Measurements from ENCODE around the gene FCN2.

FCN2 gene

DNA sequence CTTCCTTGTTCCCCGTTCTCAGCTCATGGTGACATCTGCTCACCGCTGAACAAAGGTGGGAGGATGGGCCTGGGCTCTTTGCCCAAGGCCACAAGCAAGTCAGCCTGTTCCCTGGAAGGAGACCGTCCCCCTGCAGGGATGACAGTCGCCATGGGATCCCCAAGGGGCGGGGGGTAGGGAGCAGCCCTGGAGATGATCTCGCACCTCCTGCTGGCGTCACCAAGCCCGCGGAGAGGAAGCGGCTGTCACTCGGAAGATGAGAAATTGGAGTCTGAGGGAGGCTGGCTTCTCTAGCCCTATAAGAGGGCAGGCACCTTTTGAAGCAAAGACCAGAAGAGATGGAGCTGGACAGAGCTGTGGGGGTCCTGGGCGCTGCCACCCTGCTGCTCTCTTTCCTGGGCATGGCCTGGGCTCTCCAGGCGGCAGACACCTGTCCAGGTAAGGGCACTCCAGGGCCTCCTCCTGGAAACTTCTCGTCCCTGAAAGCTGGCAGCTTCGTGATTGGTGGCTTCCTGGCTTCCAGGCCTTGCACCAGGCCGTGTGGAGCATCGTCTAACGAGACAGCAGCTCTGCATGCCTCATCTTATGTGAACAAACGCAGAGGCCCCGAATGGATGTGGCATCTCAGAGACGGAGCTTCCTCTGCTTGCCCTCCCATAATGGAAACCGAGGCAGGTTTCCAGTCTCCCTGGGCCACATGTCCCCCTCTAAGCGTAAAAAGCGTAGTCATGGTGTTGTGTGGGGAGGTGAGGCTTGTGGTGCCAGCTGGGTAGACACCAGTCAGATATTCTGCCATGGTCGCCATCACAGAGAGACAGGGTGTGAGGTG lies at the start of gene FCN2:
TSS of gene FCN2 (plus strand) at position 327 of the 829 bp plus-strand sequence. CDS start at position 339, 12 bp downstream.
- no peak for DNase-seq (ENCODE audit: low spot score)

DNA sequence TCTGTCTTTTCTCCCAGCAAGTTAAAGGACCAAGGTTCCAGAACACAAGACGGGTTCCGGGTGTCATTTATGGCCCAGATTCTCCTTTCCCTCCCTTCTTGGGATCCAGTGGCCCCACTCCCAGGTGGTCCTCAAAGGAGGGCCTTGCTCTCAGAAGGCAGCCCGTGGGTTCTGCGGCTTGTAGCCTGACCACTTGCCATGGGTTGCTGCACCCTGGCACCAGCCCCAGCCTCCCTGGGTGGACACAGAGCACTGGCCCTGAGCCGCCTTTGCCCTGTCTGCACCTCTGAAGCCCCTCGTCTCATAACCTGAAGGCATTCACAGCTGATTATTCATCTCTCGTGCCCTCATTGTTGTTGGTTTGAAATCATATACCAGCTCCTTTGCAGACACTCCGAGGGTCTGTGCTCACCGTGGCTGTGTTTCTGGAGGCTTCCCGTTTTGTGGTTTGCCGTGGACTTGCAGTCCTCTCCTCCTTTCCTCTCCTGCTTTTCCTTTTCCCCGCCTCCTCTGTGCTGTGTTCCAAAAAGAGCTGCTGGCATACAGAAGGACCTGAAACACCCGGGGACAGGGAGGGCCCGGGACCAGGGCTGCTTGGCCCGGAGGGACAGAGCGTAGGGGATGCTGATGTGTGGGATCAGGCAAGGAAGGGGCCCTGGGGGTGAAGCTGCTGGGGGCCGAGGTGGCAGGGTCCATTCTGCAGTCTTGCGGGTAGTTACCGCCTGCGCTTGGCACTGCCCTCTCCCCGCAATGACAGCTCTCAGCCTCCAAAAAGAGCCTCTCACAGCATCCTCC lies 49.5 kb upstream of the FCN2 start:
- no peak for DNase-seq (ENCODE audit: low spot score)

DNA sequence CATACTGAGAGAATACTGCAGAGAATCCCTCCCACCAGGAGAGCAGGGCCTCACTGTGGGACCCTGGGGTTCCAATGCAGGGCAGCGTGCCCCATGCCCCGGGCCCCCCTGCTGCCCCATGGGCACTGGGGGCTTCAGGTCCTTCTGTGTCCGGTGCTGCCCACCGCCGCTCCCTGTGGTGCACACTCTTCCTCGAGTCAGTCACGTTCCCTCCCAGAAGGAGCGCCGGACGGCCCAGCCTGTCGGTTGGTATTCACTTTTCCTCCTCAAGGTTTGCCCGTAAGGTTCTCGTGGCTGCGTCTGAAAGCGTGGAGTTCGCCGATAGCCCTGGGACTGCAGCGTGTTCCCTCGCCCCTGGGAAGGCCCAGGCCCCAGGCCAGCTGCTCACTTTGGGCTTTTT lies 48.1 kb upstream of the FCN2 start:
- DNase-seq (ENCODE audit: low spot score), result no peak

DNA sequence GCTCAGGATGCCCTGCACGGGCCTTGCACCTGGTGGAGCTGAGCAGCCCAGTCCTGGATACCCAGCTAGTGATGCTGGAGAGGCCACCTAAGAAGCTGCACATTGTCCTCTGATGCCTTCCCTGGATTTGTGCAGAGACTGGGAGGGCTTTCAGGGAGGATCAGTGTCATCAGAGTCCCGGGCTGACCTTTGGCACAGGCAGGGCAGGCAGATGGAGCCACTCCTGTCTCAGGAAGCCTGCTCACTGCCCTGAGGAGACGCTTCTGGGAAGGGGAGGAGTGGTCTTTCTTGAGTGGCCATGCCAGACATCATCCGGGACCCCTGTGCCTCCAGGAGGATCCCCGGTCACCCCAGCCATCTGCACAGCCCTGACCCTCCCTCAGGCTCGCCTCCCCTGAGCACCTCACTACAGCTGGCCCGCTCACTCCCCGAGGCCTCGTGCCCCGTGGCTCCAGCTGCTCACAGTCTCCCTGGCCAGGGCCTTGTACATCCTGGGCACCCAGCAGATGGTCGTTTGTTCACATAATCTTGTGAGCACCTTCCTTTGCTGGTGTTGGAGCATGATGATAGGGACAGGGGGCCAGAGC lies 47.2 kb upstream of the FCN2 start:
- no peak for DNase-seq (ENCODE audit: low spot score)

DNA sequence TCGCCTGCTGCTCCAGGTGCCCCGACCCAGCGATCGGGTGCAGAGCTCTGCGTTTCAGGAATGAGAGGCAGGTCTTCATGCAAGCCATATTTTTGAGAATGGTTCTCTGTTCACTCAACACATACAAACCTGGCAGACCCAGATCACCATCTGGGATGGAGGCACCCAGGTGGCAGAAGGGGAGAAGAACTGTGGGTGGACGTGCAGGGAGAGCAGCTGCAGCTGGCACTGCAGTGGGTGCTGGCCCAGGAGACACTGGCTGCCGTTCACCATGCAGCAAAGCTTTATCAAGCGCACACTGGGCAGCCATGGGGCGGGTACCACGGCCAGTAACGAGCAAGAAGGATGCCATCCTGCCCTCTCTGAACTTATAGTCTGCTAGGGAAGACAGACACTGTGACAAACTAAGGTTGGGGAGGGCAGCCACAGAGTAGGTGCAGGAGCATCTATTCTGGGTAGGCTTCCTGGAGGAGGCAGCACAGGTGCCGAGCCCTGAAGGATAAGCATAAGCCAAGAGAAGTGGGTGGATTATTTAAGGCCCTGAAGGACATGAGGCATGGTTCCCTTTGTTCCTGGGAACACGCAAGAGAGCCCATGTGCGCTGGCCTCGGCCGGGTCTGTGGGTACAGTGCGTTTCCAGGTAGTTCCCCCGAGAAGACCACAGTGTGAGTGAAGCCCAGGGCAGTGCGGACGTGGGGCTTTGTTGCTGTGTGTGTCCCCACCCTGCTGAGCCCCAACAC lies 46.2 kb upstream of the FCN2 start:
- no peak for DNase-seq (ENCODE audit: low spot score)

DNA sequence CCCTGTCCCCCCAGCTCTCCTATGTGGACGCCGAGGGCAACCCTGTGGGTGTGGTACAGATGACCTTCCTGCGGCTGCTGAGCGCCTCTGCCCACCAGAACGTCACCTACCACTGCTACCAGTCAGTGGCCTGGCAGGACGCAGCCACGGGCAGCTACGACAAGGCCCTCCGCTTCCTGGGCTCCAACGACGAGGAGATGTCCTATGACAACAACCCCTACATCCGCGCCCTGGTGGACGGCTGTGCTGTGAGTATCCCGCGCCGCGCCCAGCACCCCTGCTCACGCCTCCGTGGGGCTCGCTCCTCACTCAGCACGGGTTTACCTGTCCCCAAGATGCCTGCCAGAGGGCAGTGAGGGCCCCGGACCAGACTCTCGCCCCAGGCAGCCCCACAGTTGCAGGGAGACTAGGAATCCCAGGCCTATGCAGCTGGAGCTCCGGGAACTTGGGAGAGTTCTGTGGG lies 45.6 kb upstream of the FCN2 start:
- DNase-seq (ENCODE audit: low spot score), result no peak

DNA sequence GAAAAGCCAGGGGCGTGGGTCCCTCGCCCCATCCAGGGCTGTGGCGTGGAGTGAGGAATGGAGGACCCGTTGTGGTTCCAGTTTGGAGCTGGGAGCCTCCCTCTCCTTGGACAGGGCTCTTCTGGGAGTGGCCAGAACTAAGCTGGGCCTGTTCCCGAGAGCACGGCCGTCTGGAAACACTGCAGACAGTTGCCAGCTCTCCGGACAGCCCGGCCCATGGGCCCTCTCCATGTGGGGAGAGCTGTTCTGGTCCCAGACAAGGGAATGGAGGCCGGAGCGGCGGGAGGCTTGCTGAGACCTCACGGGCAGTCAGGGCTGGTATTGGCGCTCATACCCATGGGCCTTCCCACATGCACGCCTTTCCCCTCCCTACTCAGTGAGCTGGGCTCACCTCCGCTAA lies 45.2 kb upstream of the FCN2 start:
- DNase-seq (ENCODE audit: low spot score), result no peak

DNA sequence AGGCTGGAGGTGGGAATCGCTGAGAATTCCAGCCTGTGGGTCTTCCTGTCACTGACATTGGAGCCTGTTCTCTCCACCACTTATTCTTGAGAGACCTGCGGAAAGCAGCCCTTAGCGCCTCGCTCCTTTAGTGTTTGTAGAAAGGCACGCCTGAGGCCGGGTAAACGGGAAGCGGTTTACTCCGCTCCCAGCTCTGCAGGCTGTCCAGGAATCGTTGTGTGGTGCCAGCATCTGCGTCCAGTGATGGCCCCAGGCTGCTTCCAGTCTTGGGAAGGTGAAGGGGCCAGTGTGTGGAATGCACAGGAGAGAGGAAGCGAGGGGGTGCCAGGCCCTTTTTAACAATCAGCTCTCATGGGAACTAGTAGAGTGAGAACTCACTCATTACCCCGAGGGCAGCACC lies 44.6 kb upstream of the FCN2 start:
- DNase-seq (ENCODE audit: low spot score), result no peak

DNA sequence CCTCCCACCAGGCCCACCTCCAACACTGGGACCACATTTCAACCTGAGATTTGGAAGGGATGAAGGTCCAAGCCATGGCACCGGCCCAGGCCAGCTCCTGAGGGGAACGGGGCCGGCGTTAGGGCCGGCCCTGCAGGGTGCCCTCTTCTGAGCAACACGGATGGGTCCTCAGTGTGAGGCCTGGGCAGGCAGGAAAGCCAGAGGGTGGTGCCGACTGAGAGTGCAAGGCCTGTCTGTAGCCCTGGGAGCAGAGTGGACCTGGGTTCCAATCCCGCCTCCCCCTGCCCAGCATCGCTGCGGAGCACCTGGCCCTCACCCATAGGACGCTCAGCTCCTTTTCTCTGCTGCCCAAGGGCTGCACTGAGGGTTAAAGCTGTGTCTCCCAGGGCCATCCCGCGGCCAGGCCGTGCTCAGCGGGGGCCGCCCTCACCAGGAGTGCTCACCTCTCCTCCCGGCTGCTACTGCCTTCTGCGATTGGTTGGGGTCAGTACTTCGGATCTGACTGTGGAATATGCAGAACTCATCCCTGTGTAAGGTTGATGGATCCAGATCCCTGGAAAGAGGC lies 44.1 kb upstream of the FCN2 start:
- DNase-seq (ENCODE audit: low spot score), result no peak

DNA sequence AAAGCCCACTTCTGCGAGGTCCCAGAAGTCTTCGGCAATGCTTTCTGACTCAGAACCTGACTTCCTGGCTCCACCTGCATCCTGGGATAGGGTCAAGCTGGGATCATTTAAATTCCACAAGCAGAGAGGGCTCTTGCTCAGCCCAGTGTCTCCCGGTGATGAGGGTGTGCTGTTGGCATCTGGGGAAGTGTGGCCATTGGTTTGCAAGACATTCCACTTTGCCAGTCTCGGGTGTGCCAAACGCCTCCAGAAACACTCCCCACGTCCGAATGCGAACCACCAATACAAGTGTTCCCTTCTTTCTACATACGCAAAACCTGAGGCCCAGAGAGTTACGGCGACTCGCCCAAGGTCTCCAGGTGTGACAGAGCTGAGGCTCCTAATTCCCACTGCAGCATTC lies 43.1 kb upstream of the FCN2 start:
- DNase-seq (ENCODE audit: low spot score), result peak; percentile 16

DNA sequence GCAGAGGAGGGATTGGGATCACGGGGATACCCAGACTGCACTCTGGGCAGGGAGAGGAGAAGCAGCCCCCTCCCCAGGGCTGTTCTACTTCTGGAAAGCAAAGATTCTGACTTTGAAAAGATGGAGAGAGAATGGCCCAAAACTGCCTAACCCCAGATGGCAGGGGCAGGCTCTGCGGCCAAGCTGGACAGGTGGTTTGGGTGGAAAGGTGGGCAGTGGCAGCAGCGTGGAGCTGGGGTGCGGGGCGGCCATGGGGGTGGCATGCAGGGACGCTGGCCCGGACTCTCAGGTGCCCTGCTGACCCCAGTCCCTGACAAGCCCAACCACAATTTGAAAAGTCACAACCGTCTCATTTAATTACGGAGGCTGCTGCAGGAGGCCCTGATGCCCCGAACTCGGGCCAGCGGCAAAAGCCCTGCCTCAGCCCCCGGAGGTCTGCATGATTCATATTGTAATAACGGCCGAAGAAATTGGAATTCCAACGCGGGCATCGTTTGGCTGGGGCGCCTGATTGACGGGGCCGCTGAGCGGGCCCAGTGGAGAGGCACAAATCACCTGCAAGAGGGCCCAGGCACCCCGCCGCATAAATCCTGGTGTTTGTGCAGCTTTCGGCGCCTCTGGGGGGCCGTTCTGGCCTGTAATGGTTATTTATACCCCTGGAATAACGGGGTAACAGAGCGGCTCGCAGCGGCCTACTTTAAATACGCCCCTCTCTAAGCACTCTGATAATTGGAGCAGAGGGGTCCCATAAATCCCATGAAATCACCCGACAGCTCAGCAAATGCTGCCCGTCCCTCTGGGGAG lies 41.8 kb upstream of the FCN2 start:
- no peak for DNase-seq (ENCODE audit: low spot score)

DNA sequence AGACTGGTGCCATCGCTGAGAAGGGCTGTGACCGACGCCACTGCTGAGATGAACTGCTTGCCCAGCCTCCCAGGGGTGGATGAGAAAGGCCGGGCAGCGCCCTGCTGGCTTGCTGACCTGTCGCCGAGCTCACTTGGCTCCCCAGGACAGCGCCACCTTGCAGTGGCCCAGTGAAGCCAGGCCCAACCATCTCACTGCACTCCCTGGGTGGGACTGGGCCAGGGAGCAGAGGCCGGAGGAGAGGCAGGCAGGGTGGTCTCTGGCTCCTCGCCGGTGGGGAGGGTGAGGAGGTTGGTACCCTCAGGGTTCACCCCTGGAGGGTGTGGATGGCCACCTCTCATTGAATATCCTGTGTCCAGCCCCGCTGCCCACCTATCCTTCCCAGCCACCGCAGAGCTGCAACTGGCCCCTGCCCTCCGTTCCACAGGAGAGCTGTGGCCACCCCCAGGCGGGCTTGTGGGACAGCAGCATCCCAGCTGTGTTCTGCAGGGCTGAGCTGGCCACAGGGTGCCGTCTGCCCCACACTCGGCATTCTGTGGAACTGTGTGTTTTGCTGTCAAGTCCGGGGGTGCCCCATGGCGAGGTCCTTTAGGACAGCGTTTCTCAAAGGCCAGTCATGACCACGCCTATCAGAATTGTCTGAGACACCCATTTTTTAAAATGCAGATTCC lies 41.0 kb upstream of the FCN2 start:
- DNase-seq (ENCODE audit: low spot score), result no peak

DNA sequence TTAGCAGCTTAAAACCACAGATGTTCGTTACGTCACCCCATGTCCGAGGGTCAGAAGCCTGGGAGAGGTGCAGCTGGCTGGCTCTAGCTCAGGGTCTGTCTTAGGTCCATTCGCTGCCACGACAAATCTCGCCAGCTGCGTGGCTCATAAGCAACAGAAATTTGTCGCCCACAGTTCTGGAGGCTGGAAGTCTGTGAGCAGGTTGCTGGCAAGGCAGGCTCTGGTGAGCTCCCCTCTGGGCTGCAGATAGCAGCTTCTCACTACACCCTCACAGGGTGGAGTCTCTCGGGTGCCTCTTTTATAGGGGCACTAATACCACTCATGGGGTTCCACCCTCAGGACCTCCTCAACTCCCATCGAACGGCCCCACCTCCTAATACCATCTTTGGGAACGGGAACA lies 40.1 kb upstream of the FCN2 start:
- DNase-seq (ENCODE audit: low spot score), result no peak

DNA sequence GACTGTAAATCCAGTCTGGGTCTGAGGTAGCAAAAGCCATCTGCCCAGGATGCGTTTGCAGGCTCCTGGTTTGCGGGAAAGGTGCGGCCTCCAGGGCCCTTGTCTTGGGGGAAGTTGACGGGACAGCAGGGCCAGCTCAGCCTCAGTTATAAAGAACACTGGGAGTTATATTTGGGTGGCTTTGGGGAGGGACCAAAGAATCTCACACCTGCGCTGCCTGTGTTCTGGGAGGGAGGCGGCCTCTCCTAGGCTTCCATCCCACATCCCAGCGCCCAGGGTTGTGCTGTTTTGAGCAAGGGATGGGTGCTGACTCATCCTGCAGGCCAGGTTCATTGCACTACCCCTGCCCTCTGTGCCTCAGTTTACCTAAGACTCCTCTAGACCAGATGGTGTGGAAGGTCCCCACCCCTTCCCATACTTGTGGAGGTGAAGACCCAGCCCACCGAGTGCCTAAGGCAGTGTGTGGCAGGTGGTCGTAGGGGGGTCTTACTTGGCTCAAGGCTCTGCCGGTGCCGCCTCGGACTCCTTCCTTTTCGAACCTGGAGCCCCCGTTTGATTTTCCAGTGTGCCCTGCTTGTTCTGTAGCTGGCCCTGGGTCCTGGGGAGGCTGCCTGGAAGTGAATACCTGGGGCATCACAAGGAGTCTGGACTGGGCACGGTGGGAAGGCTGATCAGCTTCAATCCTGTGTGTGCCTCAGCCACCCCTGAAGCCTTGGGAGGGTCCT lies 39.3 kb upstream of the FCN2 start:
- DNase-seq (ENCODE audit: low spot score), result no peak

DNA sequence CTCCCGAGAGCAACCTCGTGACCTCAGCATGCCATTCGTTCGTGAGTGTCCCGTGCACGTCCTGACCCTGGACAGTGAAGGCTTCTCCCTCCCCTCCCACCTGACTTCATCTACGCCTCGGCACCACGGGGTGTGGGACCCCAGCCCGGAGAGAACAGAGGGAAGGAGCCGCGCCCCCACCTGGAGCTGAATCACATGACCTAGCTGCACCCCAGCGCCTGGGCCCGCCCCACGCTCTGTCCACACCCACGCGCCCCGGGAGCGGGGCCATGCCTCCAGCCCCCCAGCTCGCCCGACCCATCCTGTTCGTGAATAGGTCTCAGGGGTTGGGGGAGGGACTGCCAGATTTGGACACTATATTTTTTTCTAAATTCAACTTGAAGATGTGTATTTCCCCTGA lies 38.3 kb upstream of the FCN2 start:
- DNase-seq (ENCODE audit: low spot score), result no peak

DNA sequence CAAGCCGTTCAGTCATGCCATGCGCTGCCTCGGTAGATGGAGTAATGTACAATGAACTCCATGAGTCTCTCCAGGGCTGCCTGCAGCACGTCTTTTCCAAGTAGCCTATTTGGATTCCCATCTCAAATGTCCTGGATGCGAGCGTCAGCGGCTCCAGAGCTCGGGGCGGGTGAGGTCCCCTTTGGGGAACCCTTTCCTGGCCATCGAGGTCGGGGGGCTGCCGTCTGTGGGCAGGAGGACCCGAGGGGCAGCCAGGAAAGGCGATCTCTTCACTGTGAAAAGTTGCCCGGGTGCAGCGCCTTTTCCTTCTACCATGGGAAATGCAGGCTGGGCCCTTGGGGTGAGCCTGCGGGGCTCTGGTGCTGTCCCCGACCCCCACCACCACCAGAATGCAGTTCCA lies 36.9 kb upstream of the FCN2 start:
- DNase-seq (ENCODE audit: low spot score), result no peak

DNA sequence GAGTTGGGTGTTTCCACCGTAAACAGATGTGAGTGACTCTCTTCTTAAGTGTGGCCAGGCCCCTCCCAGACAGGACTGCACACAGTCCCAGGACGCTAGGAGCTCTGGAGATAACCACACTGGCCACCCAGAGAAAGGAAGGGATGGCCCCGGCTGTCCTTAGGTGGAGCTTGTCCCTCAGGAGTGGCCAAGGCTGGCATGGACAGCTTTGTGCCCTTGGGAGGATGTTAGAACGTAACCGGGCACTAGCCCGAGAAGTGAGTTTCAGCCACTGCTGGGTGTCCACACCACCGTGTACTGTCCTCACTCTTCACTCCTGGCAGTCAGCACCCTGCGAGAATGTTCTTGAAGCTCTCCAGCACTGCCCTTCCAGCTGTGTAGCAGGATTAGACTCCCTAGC lies 35.8 kb upstream of the FCN2 start:
- no peak for DNase-seq (ENCODE audit: low spot score)

DNA sequence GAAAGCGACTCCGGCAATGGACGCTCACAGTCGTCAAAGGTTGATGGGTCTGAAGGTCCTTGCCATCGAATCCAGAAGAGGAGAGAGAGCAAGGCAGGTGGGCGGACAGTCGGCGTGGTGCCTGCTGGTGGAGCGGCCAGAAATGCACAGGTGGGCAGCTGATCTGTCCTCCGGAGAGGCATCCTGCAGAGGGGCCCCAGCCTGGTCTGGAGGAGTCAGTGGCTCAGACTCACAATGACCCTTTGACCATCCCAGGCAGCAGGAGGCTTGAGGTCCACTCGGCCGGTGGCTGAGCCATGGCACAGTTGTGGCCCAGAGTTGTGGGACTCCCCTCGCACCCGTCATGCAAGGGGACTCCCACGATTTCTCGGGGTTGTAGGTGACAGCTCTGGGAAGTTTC lies 34.4 kb upstream of the FCN2 start:
- DNase-seq (ENCODE audit: low spot score), result no peak

DNA sequence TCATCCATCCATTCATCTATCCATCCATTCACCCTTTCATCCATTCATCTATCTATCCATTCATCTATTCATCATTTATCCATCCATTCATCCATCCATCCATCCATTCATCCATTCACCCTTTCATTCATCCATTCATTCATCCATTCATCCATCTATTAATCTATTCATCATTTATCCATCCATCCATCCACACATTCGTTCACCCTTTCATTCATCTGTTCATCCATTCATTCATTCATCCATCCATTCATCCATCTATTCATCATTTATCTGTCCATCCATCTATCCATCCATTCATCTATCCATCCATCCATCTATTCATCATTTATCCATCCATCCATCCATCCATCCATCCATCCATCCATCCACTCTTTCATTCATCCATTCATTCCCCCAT lies 33.9 kb upstream of the FCN2 start:
- DNase-seq (ENCODE audit: low spot score), result no peak

DNA sequence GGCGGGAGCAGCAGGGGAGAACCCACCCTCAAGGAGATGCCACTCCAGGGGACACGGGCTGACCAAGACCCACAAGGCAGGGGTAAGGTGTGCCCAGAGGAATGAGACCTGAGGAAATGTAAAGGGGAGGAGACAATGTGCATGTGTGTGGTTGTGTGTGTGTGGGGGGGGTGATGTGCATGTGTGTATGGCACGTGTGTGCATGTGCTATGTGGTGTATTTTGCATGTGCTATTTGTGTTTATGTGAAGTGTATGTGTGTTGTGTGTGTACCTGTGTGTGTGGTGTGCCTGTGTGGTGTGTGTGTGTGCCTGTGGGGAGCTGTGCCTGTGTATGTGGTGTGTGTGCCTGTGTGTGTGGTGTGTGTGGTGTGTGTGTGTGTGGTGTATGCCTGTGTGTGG lies 33.5 kb upstream of the FCN2 start:
- no peak for DNase-seq (ENCODE audit: low spot score)
